Measurements from ENCODE around the gene NRCAM. TPM values are rescaled to one million over a fixed set of nuclear protein-coding genes. Genes with fewer than 3 reads are reported as not detected.

Gene NRCAM
- total RNA-seq, 1 experiment from 2014 or later: 40.3 TPM

DNA sequence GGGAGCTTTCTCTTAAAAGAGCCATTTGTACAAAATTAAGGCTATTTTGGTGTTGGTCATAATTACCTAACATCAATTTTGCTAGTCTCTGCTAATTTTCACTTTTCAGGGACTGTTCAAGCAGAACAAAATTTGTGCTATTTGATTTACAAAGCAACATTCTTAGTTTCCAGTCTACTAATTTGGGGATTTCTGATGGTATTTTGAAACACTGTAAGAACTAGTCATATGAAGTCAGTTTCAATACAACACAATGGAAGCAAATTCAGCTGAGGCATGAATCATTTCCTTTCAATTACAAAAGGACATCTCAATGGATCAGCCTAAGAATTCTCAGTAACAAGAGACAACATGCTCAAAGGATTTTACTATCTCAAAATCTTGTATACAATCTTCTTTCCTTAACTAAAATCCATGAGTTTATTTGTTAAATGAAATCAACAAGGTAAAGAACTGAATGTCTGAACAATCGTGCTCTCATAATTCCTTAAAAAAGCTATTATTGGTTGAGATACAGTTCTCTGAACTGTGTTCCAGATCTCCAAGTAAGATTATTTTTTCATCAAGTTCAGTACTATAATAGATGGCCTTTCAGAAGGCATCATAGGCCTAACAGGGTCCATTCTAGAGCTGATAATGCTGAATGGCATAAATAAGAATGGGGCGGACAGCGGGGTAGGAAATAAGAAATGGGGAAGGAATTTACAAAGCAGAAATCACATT lies 144.6 kb downstream of the NRCAM start:
- H3K4me2 ChIP-seq: peak overlapping the region; percentile 8; the same call in 1 of the 2 replicates
- POLR2A ChIA-PET (ENCODE audit: unreplicated experiment): no interaction called here
- H4K20me1 ChIP-seq (ENCODE audit: insufficient read depth): no peaks in the 10 kb centered on the region
- TF ChIP-seq, protein P1, sequence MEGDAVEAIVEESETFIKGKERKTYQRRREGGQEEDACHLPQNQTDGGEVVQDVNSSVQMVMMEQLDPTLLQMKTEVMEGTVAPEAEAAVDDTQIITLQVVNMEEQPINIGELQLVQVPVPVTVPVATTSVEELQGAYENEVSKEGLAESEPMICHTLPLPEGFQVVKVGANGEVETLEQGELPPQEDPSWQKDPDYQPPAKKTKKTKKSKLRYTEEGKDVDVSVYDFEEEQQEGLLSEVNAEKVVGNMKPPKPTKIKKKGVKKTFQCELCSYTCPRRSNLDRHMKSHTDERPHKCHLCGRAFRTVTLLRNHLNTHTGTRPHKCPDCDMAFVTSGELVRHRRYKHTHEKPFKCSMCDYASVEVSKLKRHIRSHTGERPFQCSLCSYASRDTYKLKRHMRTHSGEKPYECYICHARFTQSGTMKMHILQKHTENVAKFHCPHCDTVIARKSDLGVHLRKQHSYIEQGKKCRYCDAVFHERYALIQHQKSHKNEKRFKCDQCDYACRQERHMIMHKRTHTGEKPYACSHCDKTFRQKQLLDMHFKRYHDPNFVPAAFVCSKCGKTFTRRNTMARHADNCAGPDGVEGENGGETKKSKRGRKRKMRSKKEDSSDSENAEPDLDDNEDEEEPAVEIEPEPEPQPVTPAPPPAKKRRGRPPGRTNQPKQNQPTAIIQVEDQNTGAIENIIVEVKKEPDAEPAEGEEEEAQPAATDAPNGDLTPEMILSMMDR (conservative IDR thresholded peaks at IDR 0.05): no peak
- no peak for TF ChIP-seq EZH2 (IDR thresholded peaks at IDR 0.05; ENCODE audit: low read depth)
- H3F3A ChIP-seq (ENCODE audit: insufficient read depth, low read depth): peaks cover 15% of the 10 kb centered on the region
- H3K4me1 ChIP-seq (replicated peaks; ENCODE audit: insufficient read depth): peaks cover 36% of the 10 kb centered on the region
- H3K27ac ChIP-seq: peak overlapping the region; percentile 77
- H3K27me3 ChIP-seq (ENCODE audit: insufficient read depth, low read depth): no peaks in the 10 kb centered on the region
- no TSS peak for BruUV-seq (replicated peaks)
- no peak overlapping the region for H3K4me3 ChIP-seq
- CTCF ChIA-PET: no interaction called here
- no peak overlapping the region for H2AFZ ChIP-seq
- no peaks in the 10 kb centered on the region for H3K36me3 ChIP-seq (ENCODE audit: low read depth)
- H3K79me2 ChIP-seq (ENCODE audit: low read depth): no peaks in the 10 kb centered on the region
- peak in 1 of 2 experiments; percentile 43 for DNase-seq
- intact Hi-C loops (cut with micrococcal nuclease; ENCODE audit: unreplicated experiment): no loop called here
- no peaks in the 10 kb centered on the region for H3K9me2 ChIP-seq (ENCODE audit: insufficient read depth)
- H3K9me3 ChIP-seq (ENCODE audit: insufficient read depth, low read depth): no peaks in the 10 kb centered on the region

DNA sequence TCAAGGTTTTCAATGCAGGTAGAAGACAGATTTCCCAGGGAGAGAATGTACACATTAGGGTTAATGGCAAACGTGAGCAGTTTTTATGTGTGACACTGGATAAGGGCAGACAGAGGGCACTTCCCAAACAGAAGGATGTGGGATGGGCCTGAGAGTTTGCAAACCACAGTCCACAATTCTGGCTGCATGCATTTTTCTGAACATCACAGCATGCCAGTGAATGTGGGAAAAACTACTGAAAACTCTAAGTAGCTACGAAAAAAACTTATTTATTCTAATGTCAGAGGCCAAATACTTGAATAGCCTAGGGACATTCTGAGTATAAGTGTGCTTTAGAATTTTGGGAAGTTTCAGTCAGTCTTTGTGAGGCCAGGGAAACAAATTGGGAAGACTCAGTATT lies 145.9 kb downstream of the NRCAM start:
- no peaks in the 10 kb centered on the region for H3K27me3 ChIP-seq (ENCODE audit: insufficient read depth, low read depth)
- no peak overlapping the region for H3K4me2 ChIP-seq
- DNase-seq: no peak
- ChIA-PET CTCF (no interaction called here), POLR2A (ENCODE audit: unreplicated experiment) (interaction anchor here (0.5 to 0.6 kb wide), 2 partner anchors 215 to 1963 kb away, joined by 3 to 4 read pairs; partner anchors contain the start of gene PNPLA8)
- peaks cover 15% of the 10 kb centered on the region for H3F3A ChIP-seq (ENCODE audit: insufficient read depth, low read depth)
- intact Hi-C loops (cut with micrococcal nuclease; ENCODE audit: unreplicated experiment): no loop called here
- no peak overlapping the region for H3K4me3 ChIP-seq
- TF ChIP-seq, protein P1 (conservative IDR thresholded peaks at IDR 0.05): no peak
- no peak for TF ChIP-seq EZH2 (IDR thresholded peaks at IDR 0.05; ENCODE audit: low read depth)
- peaks cover 36% of the 10 kb centered on the region for H3K4me1 ChIP-seq (replicated peaks; ENCODE audit: insufficient read depth)
- H2AFZ ChIP-seq: no peak overlapping the region
- no peaks in the 10 kb centered on the region for H3K36me3 ChIP-seq (ENCODE audit: low read depth)
- H3K9me3 ChIP-seq (ENCODE audit: insufficient read depth, low read depth): no peaks in the 10 kb centered on the region
- no peaks in the 10 kb centered on the region for H4K20me1 ChIP-seq (ENCODE audit: insufficient read depth)
- H3K27ac ChIP-seq: peak overlapping the region; percentile 77; the same call in 1 of the 2 replicates
- H3K9me2 ChIP-seq (ENCODE audit: insufficient read depth): no peaks in the 10 kb centered on the region
- BruUV-seq (replicated peaks): no TSS peak
- no peaks in the 10 kb centered on the region for H3K79me2 ChIP-seq (ENCODE audit: low read depth)

DNA sequence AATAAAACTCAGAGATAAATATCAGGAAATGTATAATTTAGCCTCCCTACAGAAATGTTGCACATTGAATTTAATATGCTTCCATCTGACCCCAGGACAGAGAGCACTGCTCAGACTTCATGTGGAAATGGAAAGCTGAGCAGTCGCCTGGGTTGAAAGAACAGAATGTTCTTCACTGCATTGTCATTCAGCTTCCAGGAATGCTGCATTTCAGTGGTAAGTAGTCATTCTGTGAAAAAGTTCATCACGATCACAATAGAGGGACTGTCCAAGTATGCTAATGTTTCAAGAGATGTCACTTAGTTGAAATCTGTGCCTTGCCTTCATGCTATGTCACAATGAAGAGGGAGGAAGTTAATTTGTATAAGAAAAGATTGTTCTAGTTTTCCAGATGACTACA lies 147.3 kb downstream of the NRCAM start:
- CTCF ChIA-PET: no interaction called here
- BruUV-seq (replicated peaks): no TSS peak
- intact Hi-C loops (cut with micrococcal nuclease; ENCODE audit: unreplicated experiment): loop anchor here (2.0 kb wide), 2 partner anchors 32 to 50 kb away; no protein-coding TSS in a partner anchor
- peak; percentile 32 to 74 for DNase-seq
- Histone ChIP-seq H3F3A (ENCODE audit: insufficient read depth, low read depth) (peaks cover 15% of the 10 kb centered on the region), H3K9me2 (ENCODE audit: insufficient read depth) (no peaks in the 10 kb centered on the region), H3K9me3 (ENCODE audit: insufficient read depth, low read depth) (no peaks in the 10 kb centered on the region), H3K27ac (peak overlapping the region; percentile 45), H3K27me3 (ENCODE audit: insufficient read depth, low read depth) (no peaks in the 10 kb centered on the region), H4K20me1 (ENCODE audit: insufficient read depth) (no peaks in the 10 kb centered on the region), H3K4me2 (peak overlapping the region; percentile 23), H3K4me3 (no peak overlapping the region), H2AFZ (no peak overlapping the region), H3K36me3 (ENCODE audit: low read depth) (no peaks in the 10 kb centered on the region), H3K79me2 (ENCODE audit: low read depth) (no peaks in the 10 kb centered on the region), H3K4me1 (replicated peaks; ENCODE audit: insufficient read depth) (peaks cover 36% of the 10 kb centered on the region)
- TF ChIP-seq EZH2 (IDR thresholded peaks at IDR 0.05; ENCODE audit: low read depth): no peak
- TF ChIP-seq, protein P1 (conservative IDR thresholded peaks at IDR 0.05): no peak
- POLR2A ChIA-PET (ENCODE audit: unreplicated experiment): no interaction called here

Measured in PC-9 (cell line).